NCI-H2081 (cell line): ENCODE measurements around the gene ZNF552.

Experiments
- DNase-seq, 2 experiments: peaks; one replicate each; lab custom pipeline; 2025; lab: John Stamatoyannopoulos, UW

Gene ZNF552

GRCh38 chr19:57776764-57777296, 37.9 kb downstream of the ZNF552 start:
- DNase-seq = no peak

GRCh38 chr19:57773488-57773887, 41.2 kb downstream of the ZNF552 start:
- DNase-seq = no peak

DNA sequence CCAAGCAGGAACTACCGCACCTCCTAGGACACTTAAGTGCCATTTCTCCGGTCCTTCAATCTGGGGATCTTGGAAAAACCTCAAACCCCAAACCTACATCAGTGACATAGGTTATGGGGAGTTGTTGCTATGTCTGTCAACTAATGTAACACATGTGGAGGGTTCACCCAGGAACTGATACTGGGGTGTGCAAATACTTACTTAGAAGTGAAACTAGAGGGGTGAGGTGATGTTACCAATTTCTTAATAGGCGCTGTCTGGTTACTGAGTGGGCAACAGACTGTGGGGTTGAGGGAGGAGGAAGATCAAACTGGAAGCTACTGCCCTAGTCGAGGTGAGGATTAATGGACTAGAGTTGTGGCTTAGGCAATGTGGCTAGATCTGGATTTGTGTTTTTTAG, 43.3 kb downstream of the ZNF552 start:
- no peak for DNase-seq

DNA sequence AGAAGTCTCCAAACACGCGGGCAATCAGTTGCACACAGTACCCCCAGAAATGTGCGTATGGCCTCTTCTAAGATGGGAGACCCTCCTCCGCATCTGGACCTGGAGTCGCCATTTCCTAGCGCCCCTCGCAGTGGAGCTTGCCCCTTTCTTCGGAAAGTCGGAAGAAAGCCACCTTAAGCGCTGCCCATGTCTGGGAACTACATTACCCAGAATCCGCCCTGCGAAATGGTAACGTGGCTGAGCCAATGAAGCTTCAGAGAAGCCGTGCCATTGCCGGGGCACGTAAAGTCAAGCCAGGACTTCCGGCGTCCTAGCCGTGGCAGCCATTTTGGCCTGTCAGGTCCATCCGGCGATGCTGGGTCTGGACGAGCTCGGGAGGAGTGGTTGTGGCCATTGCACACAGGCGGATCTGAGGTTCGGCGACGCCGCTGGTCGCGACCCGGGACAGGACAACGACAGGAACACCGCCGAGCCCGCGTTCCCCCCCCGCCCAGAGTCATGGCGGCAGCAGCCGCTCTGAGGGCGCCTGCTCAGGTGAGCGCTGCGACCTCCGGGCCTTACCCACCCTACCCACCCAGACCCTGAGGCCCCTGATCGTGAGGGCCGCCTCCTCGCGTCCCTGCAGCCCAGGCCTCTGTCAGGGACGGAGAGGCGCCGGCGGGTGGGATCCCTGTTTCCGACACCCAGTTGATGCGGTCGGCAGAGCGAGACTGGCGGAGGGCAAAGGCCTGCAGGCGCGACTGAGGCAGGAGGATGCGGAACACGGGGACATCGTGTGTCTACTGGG, 45.2 kb downstream of the ZNF552 start, which contains the start of gene ZNF586:
Gene ZNF586, plus strand, starts transcription at position 332 of the 787 bp plus-strand sequence. Its CDS starts 167 bp downstream, at position 499.
- DNase-seq = peak; percentile 79 to 94

DNA sequence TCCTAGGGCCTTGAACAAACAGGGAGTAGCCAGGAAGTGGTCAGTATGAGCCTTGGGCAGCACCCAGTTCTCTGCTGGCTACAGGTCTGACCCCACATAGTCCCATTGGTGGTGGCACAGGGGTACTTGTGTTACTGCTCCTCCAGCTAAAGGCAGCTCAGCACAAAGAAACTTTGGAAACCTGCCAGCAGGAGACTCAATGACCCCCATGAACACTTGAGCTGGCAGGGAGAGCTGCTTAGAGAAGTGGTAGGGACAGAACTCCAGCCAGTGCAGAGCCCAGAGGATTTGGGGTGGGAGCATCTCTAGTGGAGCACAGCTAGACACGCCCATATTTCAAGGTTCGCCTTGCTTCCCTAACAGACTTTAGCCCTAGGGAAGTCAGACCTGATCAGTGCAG, 55.6 kb downstream of the ZNF552 start:
- DNase-seq = no peak

DNA sequence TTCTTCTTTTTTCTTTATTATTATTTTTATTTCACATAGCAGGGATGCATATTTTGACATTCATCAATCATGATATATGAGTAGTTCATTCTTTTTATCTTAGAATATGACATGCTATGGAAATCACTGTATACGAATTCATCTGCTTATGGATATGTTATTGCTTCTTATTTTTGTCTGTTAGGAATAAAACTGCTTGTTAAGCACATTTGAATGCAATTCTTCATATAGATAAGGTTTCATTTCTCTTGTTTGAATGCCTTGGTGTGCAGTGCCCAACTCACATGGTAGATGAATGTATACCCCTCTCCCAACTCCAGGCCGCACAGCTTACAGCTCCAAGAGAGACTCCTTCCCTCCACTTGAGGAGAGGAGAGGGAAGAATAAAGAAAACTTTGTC, 56.8 kb downstream of the ZNF552 start:
- DNase-seq = no peak
